Spleen (tissue), 11 donors: ENCODE results near the gene ARHGAP22. TPM values are rescaled to one million over a fixed set of nuclear protein-coding genes. Genes with fewer than 3 reads are reported as not detected.

Experiments
- DNase-seq: peaks from one replicate; pipeline ENCODE4 v3.0.0-alpha.2; 2020
- H3K27ac ChIP-seq, 8 donors: fragments of 200-600 bp; sonication (generic) in 7 of 8; 1 replicate in 4 of 8; 2 replicates in 4 of 8; pipeline versions ENCODE4 v1.5.0 to v1.8.0; 2016 to 2021; ENCODE audit warnings: inconsistent platforms in 4 of 8, mild to moderate bottlenecking in 4 of 8, moderate library complexity in 1 of 8
- H3K27me3 ChIP-seq, 7 donors: fragments of 200-600 bp; sonication (generic) in 6 of 7; replicated peaks in 1 of 7; 1 replicate in 4 of 7; 2 replicates in 3 of 7; pipeline versions ENCODE4 v1.5.0 to v1.8.0; 2016 to 2021; ENCODE audit warnings: inconsistent platforms in 3 of 7, mild to moderate bottlenecking in 1 of 7
- H3K36me3 ChIP-seq, 6 donors: fragments of 200-600 bp; sonication (generic) in 5 of 6; 1 replicate in 4 of 6; 2 replicates in 2 of 6; pipeline versions ENCODE4 v1.5.0 to v1.8.0; 2016 to 2021; ENCODE audit warnings: inconsistent platforms in 2 of 6
- H3K4me1 ChIP-seq, 6 donors: fragments of 200-600 bp; sonication (generic) in 5 of 6; 1 replicate in 3 of 6; 2 replicates in 3 of 6; pipeline versions ENCODE4 v1.5.0 to v1.8.0; 2016 to 2021; ENCODE audit warnings: inconsistent platforms in 3 of 6
- H3K4me3 ChIP-seq, 8 donors: fragments of 200-600 bp; sonication (generic) in 7 of 8; 1 replicate in 4 of 8; 2 replicates in 4 of 8; pipeline versions ENCODE4 v1.5.0 to v1.8.0; 2016 to 2021; ENCODE audit warnings: inconsistent platforms in 4 of 8, mild to moderate bottlenecking in 4 of 8, moderate library complexity in 2 of 8
- H3K9me3 ChIP-seq, 8 donors: fragments of 200-600 bp; sonication (generic) in 7 of 8; 1 replicate in 4 of 8; 2 replicates in 4 of 8; pipeline versions ENCODE4 v1.5.0 to v1.8.0; 2016 to 2021; ENCODE audit warnings: inconsistent platforms in 4 of 8
- CTCF ChIP-seq, 11 experiments: fragments of 200-600 bp in 7 of 11; fragments of 450-650 bp in 4 of 11; sonication (generic) in 4 of 11; IDR thresholded peaks in 8 of 11; conservative IDR thresholded peaks in 3 of 11; 1 replicate in 7 of 11; 2 replicates in 4 of 11; pipeline versions ENCODE4 v1.4.0 to v1.8.0; 2016 to 2021; ENCODE audit warnings: antibody characterized with exemption in 11 of 11, inconsistent platforms in 4 of 11, mild to moderate bottlenecking in 1 of 11
- POLR2A ChIP-seq, 3 donors: fragments of 450-650 bp; IDR thresholded peaks; one replicate each; pipeline ENCODE4 v1.5.1; 2017; ENCODE audit warnings: antibody characterized with exemption in 3 of 3, mild to moderate bottlenecking in 1 of 3
- POLR2AphosphoS5 ChIP-seq, 3 donors: sonication (generic); formaldehyde crosslinking; IDR thresholded peaks; one replicate each; pipeline ENCODE4 v1.5.1; 2017; ENCODE audit warnings: antibody characterized with exemption in 3 of 3
- WGBS, 5 donors: extraction: QIAGEN DNeasy Blood & Tissue Kit in 3 of 5; methylation state at CpG; one replicate each; pipeline versions ENCODE4 v1.1.5 to v1.1.7; 2013 to 2018; 5-methylcytosine and 5-hydroxymethylcytosine counted together
- intact Hi-C: fragments of 100-400 bp; cut with DNase I; formaldehyde crosslinking; loops from one replicate; pipeline ENCODE4 v1.15.0; 2023; ENCODE audit warnings: low total_unique reads
- polyA plus RNA-seq, 3 donors: library from polyadenylated mRNA; stranded (reverse); fragments of 200-250 nt; gene quantifications; one replicate each; pipeline ENCODE4 v1.2.1, GENCODE V29; 2013
- total RNA-seq, 7 donors: library from RNA; depleted of rRNA in 3 of 7; stranded (reverse); fragments of >200 nt in 3 of 7; fragmentation: NEBNext Ultra II Directional in 4 of 7; extraction: Animal tissue kit (Norgen Biotek cat#: 25700) in 4 of 7; gene quantifications; one replicate each; pipeline versions ENCODE4 v1.1.0 to v1.2.1, GENCODE V29; 2016 to 2021
- donor health status: healthy with polysubstance abuse.
- donor health status: DM: no; HTN: no; CAD: no; lungs with moderate emphysema.
- donor health status: DM: no; HTN: no; CAD: no.
- donor health status: Bipolar disorder and iron deficiency.
- donor health status: healthy.
- donor health status: DM: no; HTN: no; CAD: no.
- donor health status: DM: yes; HTN: yes; CAD: no.

Gene ARHGAP22
- total and polyA plus RNA-seq, 10 donors: 0.56 to 7.5 (median 3.2) TPM

- peaks cover 0 to 22% (median 0%) of the 10 kb centered on the region in 7 donors for H3K27me3 ChIP-seq
- TF ChIP-seq POLR2A (IDR thresholded peaks at IDR 0.05) (no peak), POLR2AphosphoS5 (IDR thresholded peaks at IDR 0.05) (no peak), CTCF (IDR thresholded peaks at IDR 0.05 in 8 of 11, conservative IDR thresholded peaks at IDR 0.05 in 3 of 11) (no peak)
- H3K36me3 ChIP-seq: no peaks in the 10 kb centered on the region
- no peaks in the 10 kb centered on the region for H3K4me1 ChIP-seq
- H3K27ac ChIP-seq: no peak overlapping the region
- 74 to 89% (median 84%) methylated on average over 4 of the region's 4 CpGs for WGBS, 5 donors
- H3K4me3 ChIP-seq: no peak overlapping the region
- intact Hi-C loops: no loop called here
- no peaks in the 10 kb centered on the region for H3K9me3 ChIP-seq
- DNase-seq: no peak
These were observed 129.0 kb downstream of the ARHGAP22 start for GRCh38 chr10:48475943-48476278.

GRCh38 chr10:48474765-48475365 lies 130.0 kb downstream of the ARHGAP22 start:
- Histone ChIP-seq H3K4me1 (no peaks in the 10 kb centered on the region), H3K4me3 (no peak overlapping the region), H3K36me3 (no peaks in the 10 kb centered on the region), H3K27me3 (peaks cover 0 to 16% (median 0%) of the 10 kb centered on the region in 7 donors), H3K9me3 (no peaks in the 10 kb centered on the region), H3K27ac (no peak overlapping the region)
- no peak for DNase-seq
- 78 to 92% (median 83%) methylated on average over 3 of the region's 3 CpGs for whole genome bisulfite sequencing, 5 donors
- no peak for TF ChIP-seq POLR2AphosphoS5 (IDR thresholded peaks at IDR 0.05)
- TF ChIP-seq CTCF (IDR thresholded peaks at IDR 0.05 in 8 of 11, conservative IDR thresholded peaks at IDR 0.05 in 3 of 11): no peak
- TF ChIP-seq POLR2A (IDR thresholded peaks at IDR 0.05): no peak
- intact Hi-C loops: no loop called here

- H3K9me3 ChIP-seq: no peaks in the 10 kb centered on the region
- TF ChIP-seq POLR2AphosphoS5 (IDR thresholded peaks at IDR 0.05) (no peak), POLR2A (IDR thresholded peaks at IDR 0.05) (no peak), CTCF (IDR thresholded peaks at IDR 0.05 in 8 of 11, conservative IDR thresholded peaks at IDR 0.05 in 3 of 11) (no peak)
- H3K27me3 ChIP-seq: peaks cover 0 to 8% (median 0%) of the 10 kb centered on the region in 7 donors
- WGBS, 5 donors: 90 to 94% (median 92%) methylated on average over 5 of the region's 5 CpGs
- no peak overlapping the region for H3K27ac ChIP-seq
- no peak for DNase-seq
- H3K4me1 ChIP-seq: no peaks in the 10 kb centered on the region
- H3K4me3 ChIP-seq: no peak overlapping the region
- intact Hi-C loops: no loop called here
- H3K36me3 ChIP-seq: no peaks in the 10 kb centered on the region
These were observed 131.2 kb downstream of the ARHGAP22 start for GRCh38 chr10:48473704-48474103.

GRCh38 chr10:48472501-48473069 lies 132.3 kb downstream of the ARHGAP22 start:
- intact Hi-C loops: no loop called here
- 46 to 50% (median 48%) methylated on average over 3 of the region's 3 CpGs for WGBS, 5 donors
- H3K36me3 ChIP-seq: no peaks in the 10 kb centered on the region
- H3K4me1 ChIP-seq: no peaks in the 10 kb centered on the region
- no peaks in the 10 kb centered on the region for H3K9me3 ChIP-seq
- TF ChIP-seq POLR2A (IDR thresholded peaks at IDR 0.05) (no peak), POLR2AphosphoS5 (IDR thresholded peaks at IDR 0.05) (no peak), CTCF (IDR thresholded peaks at IDR 0.05 in 8 of 11, conservative IDR thresholded peaks at IDR 0.05 in 3 of 11) (no peak)
- H3K4me3 ChIP-seq: no peak overlapping the region
- DNase-seq: no peak
- H3K27me3 ChIP-seq: peaks cover 0 to 8% (median 0%) of the 10 kb centered on the region in 7 donors
- H3K27ac ChIP-seq: no peak overlapping the region
